Fibroblast of lung (primary cell): Measurements from ENCODE around the gene SNX33. TPM values are rescaled to one million over a fixed set of nuclear protein-coding genes. Genes with fewer than 3 reads are reported as not detected.

ENCODE experiments used
- DNase-seq, 2 donors: peaks; one replicate each; pipeline versions ENCODE4 v3.0.0 to v3.0.0-alpha.2; 2010; ENCODE audit warnings: low read depth in 2 of 2
- H2AFZ ChIP-seq: 2 replicates; pipeline ENCODE4 v1.5.1; 2012; ENCODE audit warnings: low read length, control low read depth, inconsistent platforms
- H3K27ac ChIP-seq: 2 replicates; pipeline ENCODE4 v1.5.1; 2011; ENCODE audit warnings: low read length, control low read depth; ENCODE audit not compliant: insufficient read depth
- H3K27me3 ChIP-seq: 2 replicates; pipeline ENCODE4 v1.5.1; 2011; ENCODE audit warnings: mild to moderate bottlenecking, low read length; ENCODE audit not compliant: control insufficient read depth, insufficient read depth
- H3K36me3 ChIP-seq: 2 replicates; pipeline ENCODE4 v1.5.1; 2011; ENCODE audit warnings: low read length; ENCODE audit not compliant: control insufficient read depth, insufficient read depth
- H3K4me1 ChIP-seq: 2 replicates; pipeline ENCODE4 v1.5.1; 2011; ENCODE audit warnings: low read length; ENCODE audit not compliant: control insufficient read depth, insufficient read depth; ENCODE audit errors: extremely low read depth
- H3K4me2 ChIP-seq: 2 replicates; pipeline ENCODE4 v1.5.1; 2011; ENCODE audit warnings: low read length, control low read depth; ENCODE audit not compliant: insufficient read depth; ENCODE audit errors: extremely low read depth
- H3K4me3 ChIP-seq, 4 experiments: fragments of 200-600 bp in 1 of 4; sonication (generic) in 1 of 4; replicated peaks in 1 of 4; 2 replicates each; pipeline ENCODE4 v1.5.1; 2011 to 2016; ENCODE audit warnings: low read length in 4 of 4, low read depth in 3 of 4, mild to moderate bottlenecking in 3 of 4, control low read depth in 2 of 4, inconsistent platforms in 1 of 4, mixed read lengths in 1 of 4; ENCODE audit not compliant: insufficient read depth in 1 of 4; ENCODE audit errors: control extremely low read depth in 1 of 4
- H3K79me2 ChIP-seq: 2 replicates; pipeline ENCODE4 v1.5.1; 2012; ENCODE audit warnings: mild to moderate bottlenecking, low read length, inconsistent platforms; ENCODE audit not compliant: control insufficient read depth, insufficient read depth
- H3K9ac ChIP-seq: 2 replicates; pipeline ENCODE4 v1.5.1; 2011; ENCODE audit warnings: mild to moderate bottlenecking, low read length, control low read depth; ENCODE audit not compliant: insufficient read depth
- H3K9me3 ChIP-seq: 2 replicates; pipeline ENCODE4 v1.5.1; 2012; ENCODE audit warnings: low read depth, low read length; ENCODE audit not compliant: control insufficient read depth, insufficient read depth
- H4K20me1 ChIP-seq: 2 replicates; pipeline ENCODE4 v1.5.1; 2011; ENCODE audit warnings: low read length; ENCODE audit not compliant: control insufficient read depth, insufficient read depth; ENCODE audit errors: extremely low read depth
- CTCF ChIP-seq, 2 donors: IDR thresholded peaks in 1 of 2; conservative IDR thresholded peaks in 1 of 2; 1 replicate in 1 of 2; 2 replicates in 1 of 2; pipeline ENCODE4 v1.5.1; 2011 to 2012; ENCODE audit warnings: low read length in 2 of 2, control low read depth in 1 of 2, inconsistent platforms in 1 of 2, low read depth in 1 of 2, mild to moderate bottlenecking in 1 of 2
- EZH2 ChIP-seq: IDR thresholded peaks from 2 replicates; pipeline ENCODE4 v1.5.1; 2012; ENCODE audit warnings: low read length, control low read depth, mild to moderate bottlenecking; ENCODE audit errors: missing control alignments
- polyA plus RNA-seq, 2 donors: library from polyadenylated mRNA; depleted of rRNA in 1 of 2; stranded (reverse) in 1 of 2; unstranded in 1 of 2; fragments of >200 nt; gene quantifications; 2 replicates each; pipeline ENCODE4 v1.2.1, GENCODE V29; 2011 to 2012; ENCODE audit warnings: missing spikeins in 1 of 2
- total RNA-seq: library from RNA; depleted of rRNA; stranded (reverse); fragments of >200 nt; gene quantifications from 2 replicates; pipeline ENCODE4 v1.2.1, GENCODE V29; 2014

SNX33 gene
- total and polyA plus RNA-seq, 2 donors (not counting 1 experiment from before 2014, with no cell fraction given): 17.5 to 24.6 TPM

- Histone ChIP-seq H3K9ac (no peak overlapping the region), H3K4me1 (peaks cover 45% of the 10 kb centered on the region), H3K27ac (no peak overlapping the region)
Measured at GRCh38 chr15:75669879-75670212, 22.1 kb downstream of the SNX33 start.

GRCh38 chr15:75671730-75672602, 24.3 kb downstream of the SNX33 start:
- TF ChIP-seq EZH2: no peak
- no peak for TF ChIP-seq CTCF (conservative IDR thresholded peaks at IDR 0.05 in 1 of 2, IDR thresholded peaks at IDR 0.05 in 1 of 2; ENCODE audit: low read depth in 1 of 2, low read length in 2 of 2)
- H4K20me1 ChIP-seq: no peaks in the 10 kb centered on the region
- H3K79me2 ChIP-seq: no peaks in the 10 kb centered on the region
- H3K9me3 ChIP-seq: no peaks in the 10 kb centered on the region
- no peak overlapping the region for H3K9ac ChIP-seq
- peak overlapping the region; percentile 83 for H3K27ac ChIP-seq
- no peak overlapping the region for H3K4me2 ChIP-seq
- no peak overlapping the region for H2AFZ ChIP-seq
- peaks cover 39% of the 10 kb centered on the region for H3K4me1 ChIP-seq
- no peaks in the 10 kb centered on the region for H3K27me3 ChIP-seq
- peak in 1 of 2 donors; percentile 58 for DNase-seq
- no peak overlapping the region for H3K4me3 ChIP-seq
- H3K36me3 ChIP-seq: peaks cover 11% of the 10 kb centered on the region

More at GRCh38 chr15:75669879-75670212, 22.1 kb downstream of the SNX33 start:
- H3K4me3 ChIP-seq: no peak overlapping the region
- no peaks in the 10 kb centered on the region for H3K27me3 ChIP-seq
- TF ChIP-seq CTCF (conservative IDR thresholded peaks at IDR 0.05 in 1 of 2, IDR thresholded peaks at IDR 0.05 in 1 of 2; ENCODE audit: low read depth in 1 of 2, low read length in 2 of 2) (no peak), EZH2 (no peak)
- no peak for DNase-seq
- no peaks in the 10 kb centered on the region for H3K36me3 ChIP-seq
- no peak overlapping the region for H3K4me2 ChIP-seq
- no peaks in the 10 kb centered on the region for H3K79me2 ChIP-seq
- H4K20me1 ChIP-seq: no peaks in the 10 kb centered on the region
- no peak overlapping the region for H2AFZ ChIP-seq
- no peaks in the 10 kb centered on the region for H3K9me3 ChIP-seq

- TF ChIP-seq CTCF (conservative IDR thresholded peaks at IDR 0.05 in 1 of 2, IDR thresholded peaks at IDR 0.05 in 1 of 2; ENCODE audit: low read depth in 1 of 2, low read length in 2 of 2): no peak
- TF ChIP-seq EZH2: no peak
- H3K79me2 ChIP-seq: no peaks in the 10 kb centered on the region
- H3K4me2 ChIP-seq: peak overlapping the region; percentile 52
- H3K27ac ChIP-seq: peak overlapping the region; percentile 83
- H2AFZ ChIP-seq: no peak overlapping the region
- DNase-seq: peak; percentile 68 to 87
- H3K4me3 ChIP-seq: no peak overlapping the region
- H3K27me3 ChIP-seq: no peaks in the 10 kb centered on the region
- no peaks in the 10 kb centered on the region for H3K9me3 ChIP-seq
- no peaks in the 10 kb centered on the region for H4K20me1 ChIP-seq
- H3K4me1 ChIP-seq: peaks cover 31% of the 10 kb centered on the region
- H3K36me3 ChIP-seq: peaks cover 12% of the 10 kb centered on the region
- H3K9ac ChIP-seq: peak overlapping the region; percentile 41
Measured at GRCh38 chr15:75672646-75673425, 25.1 kb downstream of the SNX33 start.
